Naive thymus-derived CD8-positive, alpha-beta T cell (primary cell): ENCODE results near the gene TCERG1L. TPM values are rescaled to one million over a fixed set of nuclear protein-coding genes. Genes with fewer than 3 reads are reported as not detected.
"Not testable (repeated sequence)": the region's sequence is repeated elsewhere in the genome, so short reads cannot be mapped to it uniquely, and the experiment has no call there.

Source experiments
- ATAC-seq, 2 donors: fragments of 150-1000 bp; cut with Tn5 transposase in 1 of 2; sonication (Bioruptor Pico), chemical (Tn5 transposase) in 1 of 2; 1 replicate in 1 of 2; 2 replicates in 1 of 2; pipeline ENCODE4 v1.10.0; 2021; ENCODE audit warnings: mild to moderate bottlenecking in 2 of 2, moderate library complexity in 2 of 2
- POLR2A ChIA-PET: fragments of 350-600 bp; sonication (Branson Sonifier 250); formaldehyde crosslinking; loops from one replicate; lab custom pipeline; 2021; ENCODE audit warnings: antibody characterized with exemption; lab: Charles Lee
- DNase-seq, 10 donors: peaks; one replicate each; pipeline versions ENCODE4 v3.0.0 to v3.0.0-alpha.2; 2020 to 2022
- H3K27ac Mint-ChIP-seq, 10 donors: one replicate each; pipeline ENCODE4 v1.8.0; 2020 to 2022; ENCODE audit warnings: mild to moderate bottlenecking in 10 of 10, mixed read lengths in 10 of 10, moderate library complexity in 4 of 10, inconsistent platforms in 1 of 10
- H3K27me3 Mint-ChIP-seq, 5 donors: one replicate each; pipeline ENCODE4 v1.8.0; 2021 to 2022; ENCODE audit warnings: mixed read lengths in 5 of 5
- H3K36me3 Mint-ChIP-seq, 3 donors: one replicate each; pipeline ENCODE4 v1.8.0; 2020 to 2022; ENCODE audit warnings: mixed read lengths in 3 of 3, mild to moderate bottlenecking in 2 of 3, inconsistent platforms in 1 of 3
- H3K4me1 Mint-ChIP-seq, 4 donors: one replicate each; pipeline ENCODE4 v1.8.0; 2021 to 2022; ENCODE audit warnings: mixed read lengths in 4 of 4
- H3K4me3 Mint-ChIP-seq, 10 donors: one replicate each; pipeline ENCODE4 v1.8.0; 2020 to 2022; ENCODE audit warnings: mild to moderate bottlenecking in 10 of 10, mixed read lengths in 10 of 10, moderate library complexity in 6 of 10, inconsistent platforms in 1 of 10
- H3K9me3 Mint-ChIP-seq, 9 donors: one replicate each; pipeline ENCODE4 v1.8.0; 2020 to 2022; ENCODE audit warnings: mixed read lengths in 9 of 9, mild to moderate bottlenecking in 3 of 9, inconsistent platforms in 1 of 9, moderate library complexity in 1 of 9
- polyA plus RNA-seq, 3 donors: library from polyadenylated mRNA; unstranded; fragments of 300-500 nt; fragmentation: Illumina TruSeq; gene quantifications; one replicate each; pipeline ENCODE4 v1.2.3, GENCODE V29; 2021
- total RNA-seq, 8 experiments: library from RNA in 2 of 8; stranded (reverse) in 2 of 8; gene quantifications; one replicate each; pipeline ENCODE4 v1.2.3 and lab custom pipeline; 2021 to 2026

The TCERG1L gene
- total and polyA plus RNA-seq, 5 experiments from 2014 or later, result 0.14 to 0.27 TPM; not detected in 3

DNA sequence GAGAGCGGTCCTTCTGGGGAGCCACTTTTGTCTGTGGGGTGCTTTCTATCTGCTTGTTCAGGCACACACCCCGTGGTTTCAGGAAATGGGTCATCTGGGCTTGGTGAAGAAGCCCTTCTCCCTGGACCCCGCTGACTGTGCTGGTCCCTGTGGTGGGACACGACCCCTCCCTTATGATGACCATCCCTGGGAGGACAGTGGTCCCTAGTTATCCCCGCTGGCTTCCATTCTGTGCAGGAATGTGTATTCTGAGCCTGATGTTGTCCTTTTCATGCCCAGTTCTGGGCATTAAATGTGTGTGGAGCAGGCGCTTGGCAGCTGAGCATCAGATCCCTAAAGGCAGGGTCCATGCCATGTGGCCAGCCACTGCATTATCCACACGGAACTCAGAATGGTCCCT is 71.6 kb downstream of the TCERG1L start:
- no peak overlapping the region for H3K27ac Mint-ChIP-seq
- ATAC-seq (no peak), DNase-seq (peak in 1 of 10 donors; percentile 21)
- peaks cover 2 to 41% (median 14%) of the 10 kb centered on the region in 5 donors for H3K27me3 Mint-ChIP-seq
- no peaks in the 10 kb centered on the region for H3K4me1 Mint-ChIP-seq
- no peaks in the 10 kb centered on the region for H3K9me3 Mint-ChIP-seq
- no peak overlapping the region for H3K4me3 Mint-ChIP-seq
- POLR2A ChIA-PET, result no interaction called here
- H3K36me3 Mint-ChIP-seq, result no peaks in the 10 kb centered on the region

DNA sequence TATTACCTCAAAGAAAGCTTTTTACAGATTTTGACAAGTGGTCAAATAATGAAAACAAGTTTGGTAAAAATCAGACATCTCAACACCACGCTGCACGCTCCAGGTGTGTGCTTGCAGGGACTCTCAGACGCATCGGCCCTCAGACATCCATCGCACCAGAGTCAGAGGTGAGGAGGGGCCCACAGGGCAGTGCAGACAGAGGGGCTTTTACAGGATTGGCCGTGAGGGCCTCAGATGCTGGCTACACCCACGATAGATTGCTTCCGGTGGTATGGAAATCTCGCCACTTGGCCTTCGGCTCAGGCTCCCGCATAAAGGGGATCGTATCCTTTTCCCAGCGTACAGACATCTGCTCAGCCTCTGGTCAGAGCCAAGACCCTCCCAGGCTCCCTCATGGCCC is 72.1 kb downstream of the TCERG1L start:
- Mint-ChIP-seq H3K27me3 (peaks cover 2 to 41% (median 14%) of the 10 kb centered on the region in 5 donors), H3K4me3 (no peak overlapping the region), H3K9me3 (no peaks in the 10 kb centered on the region), H3K27ac (no peak overlapping the region), H3K36me3 (no peaks in the 10 kb centered on the region), H3K4me1 (no peaks in the 10 kb centered on the region)
- ATAC-seq, result no peak
- POLR2A ChIA-PET, result no interaction called here
- DNase-seq, result no peak

DNA sequence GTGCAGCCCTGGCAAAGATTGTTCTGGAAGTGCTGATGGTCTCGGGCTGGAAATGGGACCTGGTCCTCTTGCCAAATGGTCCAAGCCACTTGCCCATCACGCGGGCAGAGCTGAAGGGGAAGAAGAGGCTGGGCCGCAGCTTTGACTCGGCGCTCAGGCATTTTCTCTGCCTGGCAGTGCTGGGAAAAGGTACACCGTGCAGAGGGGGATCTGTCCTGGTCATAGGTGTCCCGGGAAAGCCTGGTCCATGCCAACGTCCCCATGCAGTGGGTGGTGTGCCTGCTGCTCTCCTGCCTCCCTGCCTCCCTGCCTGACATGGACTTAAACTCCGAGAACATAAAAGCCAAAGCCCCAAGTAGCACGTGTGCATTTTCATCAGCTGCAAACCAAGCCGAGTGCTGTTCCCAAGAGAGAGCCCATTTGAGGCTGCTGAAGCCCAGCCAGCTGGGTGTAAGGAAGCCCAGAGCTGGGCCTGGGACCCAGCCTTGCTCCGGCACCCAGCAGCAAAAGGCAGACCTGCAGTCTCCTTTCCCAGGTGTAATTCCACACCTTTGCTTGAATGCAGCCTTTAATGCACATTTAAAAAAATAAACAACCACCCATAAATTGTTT is 72.7 kb downstream of the TCERG1L start:
- no peaks in the 10 kb centered on the region for H3K36me3 Mint-ChIP-seq
- no peak overlapping the region for H3K27ac Mint-ChIP-seq
- POLR2A ChIA-PET, result no interaction called here

DNA sequence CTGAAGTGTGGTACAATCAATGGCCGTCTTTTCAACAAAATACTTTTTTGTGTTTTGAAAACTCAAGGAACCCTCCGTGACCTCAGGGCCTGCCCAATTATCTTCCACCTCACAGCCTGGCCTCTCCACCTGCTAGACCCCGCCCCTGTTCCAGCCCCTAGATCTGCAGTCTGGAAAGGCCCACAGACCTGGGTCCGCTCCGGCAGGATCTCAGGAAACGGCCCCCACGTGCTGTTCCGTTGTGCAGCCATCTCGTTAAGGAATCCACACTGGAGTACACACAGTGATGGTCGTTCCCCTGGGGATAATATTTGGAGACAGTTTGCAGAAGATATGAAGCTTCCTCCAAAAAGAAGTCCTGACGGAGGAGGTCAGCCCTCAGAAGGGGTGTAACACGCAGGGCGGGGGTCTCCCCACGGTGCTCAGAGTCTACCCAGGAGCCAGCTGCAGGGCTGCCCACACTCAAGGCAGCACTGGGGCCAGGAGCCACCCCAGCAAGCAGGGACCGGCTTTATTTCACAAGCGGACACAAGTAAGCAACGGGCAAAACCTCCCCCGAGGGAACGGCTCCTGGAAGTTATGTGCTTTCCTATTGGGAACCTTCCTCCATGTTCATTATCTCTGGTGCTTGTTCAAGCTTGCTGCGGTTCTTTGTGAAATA is 73.4 kb downstream of the TCERG1L start:
- peaks cover 2 to 33% (median 14%) of the 10 kb centered on the region in 5 donors for H3K27me3 Mint-ChIP-seq
- POLR2A ChIA-PET, result no interaction called here
- no peaks in the 10 kb centered on the region for H3K4me1 Mint-ChIP-seq
- ATAC-seq (no peak), DNase-seq (peak in 1 of 10 donors; percentile 44)
- no peaks in the 10 kb centered on the region for H3K36me3 Mint-ChIP-seq
- no peak overlapping the region for H3K4me3 Mint-ChIP-seq
- H3K9me3 Mint-ChIP-seq, result peaks cover 0 to 5% (median 0%) of the 10 kb centered on the region in 9 donors
- no peak overlapping the region for H3K27ac Mint-ChIP-seq

More for the DNA sequence above, 72.7 kb downstream of the TCERG1L start:
- Mint-ChIP-seq H3K4me1 (no peaks in the 10 kb centered on the region), H3K9me3 (peaks cover 0 to 3% (median 0%) of the 10 kb centered on the region in 9 donors), H3K27me3 (peaks cover 2 to 35% (median 14%) of the 10 kb centered on the region in 5 donors), H3K4me3 (no peak overlapping the region)
- ATAC-seq (no peak), DNase-seq (no peak)

DNA sequence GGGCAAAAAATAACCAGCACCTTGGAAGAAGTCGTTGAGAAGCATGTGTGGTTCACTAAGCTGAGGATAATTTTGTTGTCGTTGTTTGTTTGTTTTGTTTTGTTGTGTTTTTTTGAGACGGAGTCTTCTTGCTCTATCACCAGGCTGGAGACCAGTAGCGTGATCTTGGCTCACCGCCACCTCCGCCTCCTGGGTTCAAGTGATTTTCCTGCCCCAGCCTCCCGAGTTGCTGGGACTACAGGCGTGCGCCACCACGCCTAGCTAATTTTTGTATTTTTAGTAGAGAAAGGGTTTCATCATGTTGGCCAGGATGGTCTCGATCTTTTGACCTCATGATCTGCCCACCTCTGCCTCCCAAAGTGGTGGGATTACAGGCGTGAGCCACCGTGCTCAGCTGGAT is 76.9 kb downstream of the TCERG1L start:
- H3K27ac Mint-ChIP-seq, POLR2A ChIA-PET, H3K9me3 Mint-ChIP-seq, H3K36me3 Mint-ChIP-seq, H3K4me3 Mint-ChIP-seq, H3K4me1 Mint-ChIP-seq, ATAC-seq: not testable (repeated sequence)
- peak in 1 of 10 donors; percentile 21 for DNase-seq
- peaks cover 0 to 17% (median 9%) of the 10 kb centered on the region in 5 donors for H3K27me3 Mint-ChIP-seq

DNA sequence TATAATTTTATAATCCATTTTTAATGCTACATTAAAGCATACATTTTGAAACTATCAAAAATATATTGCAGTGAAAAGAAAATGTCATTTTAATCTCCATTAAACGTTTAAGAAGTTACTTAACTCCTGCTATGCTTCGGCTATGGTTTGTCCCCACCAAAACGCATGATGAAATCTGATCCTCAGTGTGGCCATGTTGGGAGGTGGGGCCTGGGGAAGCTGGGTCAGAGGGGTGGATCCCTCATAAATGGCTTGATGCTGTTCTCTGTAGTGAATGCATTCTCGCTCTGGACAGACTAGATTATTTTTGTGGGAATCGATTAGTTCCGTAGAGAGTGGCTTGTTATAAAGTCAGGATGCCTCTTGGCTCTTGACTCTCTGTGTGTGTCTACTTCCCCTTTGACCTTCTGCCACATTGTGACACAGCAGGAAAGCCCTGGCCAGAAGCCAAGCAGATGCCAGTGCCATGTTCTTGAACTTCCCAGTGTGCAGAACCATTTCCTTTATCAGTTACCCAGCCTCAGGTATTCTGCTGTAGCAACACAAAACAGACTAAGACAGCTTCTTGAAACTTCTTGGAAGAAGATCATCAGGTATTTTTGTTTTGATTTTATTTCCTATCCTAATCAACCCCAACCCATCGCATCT is 77.8 kb downstream of the TCERG1L start:
- H3K27ac Mint-ChIP-seq, result no peak overlapping the region

DNA sequence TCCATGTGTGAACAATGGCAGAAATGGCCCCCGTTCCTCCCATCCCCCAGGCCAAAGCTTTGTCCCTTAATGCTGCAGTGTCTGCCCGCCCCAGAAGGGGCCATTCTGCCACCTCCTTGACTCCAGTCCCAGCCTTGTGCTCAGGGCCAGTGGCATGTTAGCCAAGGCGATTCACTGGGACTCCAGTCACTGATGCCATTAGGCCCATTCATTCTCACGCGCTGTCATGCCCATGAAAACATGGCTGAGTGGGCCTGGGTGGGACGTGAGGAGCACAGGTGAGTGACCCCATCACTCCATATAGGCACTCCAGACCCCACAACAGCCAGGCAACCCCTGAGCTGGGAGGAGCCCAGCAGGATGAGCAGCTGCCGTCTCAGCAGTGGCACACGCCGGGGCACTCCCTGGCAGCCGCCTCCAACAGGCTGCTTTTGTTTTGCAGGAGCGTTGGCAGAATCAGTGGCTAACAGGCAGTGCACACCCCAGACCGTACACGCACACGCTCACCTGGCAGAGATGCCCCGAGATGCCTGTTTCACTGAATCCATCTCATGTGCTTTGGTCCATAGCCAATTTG is 79.5 kb downstream of the TCERG1L start:
- H3K27ac Mint-ChIP-seq, result no peak overlapping the region
- peak in 1 of 10 donors; percentile 41 for DNase-seq
- H3K36me3 Mint-ChIP-seq, result no peaks in the 10 kb centered on the region
- H3K9me3 Mint-ChIP-seq, result peaks cover 0 to 5% (median 0%) of the 10 kb centered on the region in 9 donors
- H3K4me1 Mint-ChIP-seq, result no peaks in the 10 kb centered on the region
- peaks cover 0 to 5% (median 0%) of the 10 kb centered on the region in 5 donors for H3K27me3 Mint-ChIP-seq
- H3K4me3 Mint-ChIP-seq, result no peak overlapping the region
- ATAC-seq, result no peak
- POLR2A ChIA-PET, result no interaction called here

More for the DNA sequence above, 77.8 kb downstream of the TCERG1L start:
- peaks cover 0 to 12% (median 2%) of the 10 kb centered on the region in 5 donors for H3K27me3 Mint-ChIP-seq
- POLR2A ChIA-PET, result no interaction called here
- H3K36me3 Mint-ChIP-seq, result no peaks in the 10 kb centered on the region
- DNase-seq (peak in 1 of 10 donors; percentile 15), ATAC-seq (no peak)
- H3K9me3 Mint-ChIP-seq, result peaks cover 0 to 5% (median 0%) of the 10 kb centered on the region in 9 donors
- H3K4me3 Mint-ChIP-seq, result no peak overlapping the region
- H3K4me1 Mint-ChIP-seq, result no peaks in the 10 kb centered on the region

DNA sequence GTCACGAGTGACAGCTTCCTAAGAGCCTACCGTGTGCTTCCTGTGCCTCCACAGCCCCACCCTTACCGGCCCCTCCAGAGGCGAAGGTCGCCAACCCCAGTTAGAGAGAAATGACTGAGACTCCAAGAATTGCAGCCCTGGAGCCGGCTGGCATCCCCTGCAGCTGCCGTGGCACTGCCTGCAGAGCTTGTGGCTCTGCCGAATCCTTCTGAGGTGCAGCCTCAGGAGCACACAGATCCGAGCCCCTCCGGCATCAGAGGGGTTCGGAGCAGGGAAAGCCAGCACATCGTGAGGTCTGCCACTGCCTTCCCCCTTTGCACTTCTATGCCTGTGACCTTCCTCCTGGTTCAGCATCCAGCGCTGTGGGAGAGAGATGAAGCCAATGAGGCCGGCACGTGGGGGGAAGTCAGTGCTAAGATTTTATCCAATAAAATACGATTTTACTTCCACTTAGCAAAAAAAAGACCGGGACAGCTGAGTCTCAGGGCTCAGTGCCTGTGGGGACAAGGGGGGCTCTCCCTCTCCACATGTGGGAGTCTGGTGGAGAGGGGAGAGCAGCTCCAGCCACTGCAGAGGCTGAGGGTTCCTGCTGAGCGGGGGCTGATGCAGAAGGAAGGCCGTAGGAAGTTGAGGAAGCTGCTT is 80.1 kb downstream of the TCERG1L start:
- no peaks in the 10 kb centered on the region for H3K4me1 Mint-ChIP-seq
- POLR2A ChIA-PET, result no interaction called here
- no peak for ATAC-seq
- H3K4me3 Mint-ChIP-seq, result no peak overlapping the region
- H3K27me3 Mint-ChIP-seq, result peaks cover 0 to 5% (median 0%) of the 10 kb centered on the region in 5 donors
- peaks cover 0 to 5% (median 0%) of the 10 kb centered on the region in 9 donors for H3K9me3 Mint-ChIP-seq
- H3K27ac Mint-ChIP-seq, result no peak overlapping the region
- DNase-seq, result peak in 1 of 10 donors; percentile 60
- H3K36me3 Mint-ChIP-seq, result no peaks in the 10 kb centered on the region

DNA sequence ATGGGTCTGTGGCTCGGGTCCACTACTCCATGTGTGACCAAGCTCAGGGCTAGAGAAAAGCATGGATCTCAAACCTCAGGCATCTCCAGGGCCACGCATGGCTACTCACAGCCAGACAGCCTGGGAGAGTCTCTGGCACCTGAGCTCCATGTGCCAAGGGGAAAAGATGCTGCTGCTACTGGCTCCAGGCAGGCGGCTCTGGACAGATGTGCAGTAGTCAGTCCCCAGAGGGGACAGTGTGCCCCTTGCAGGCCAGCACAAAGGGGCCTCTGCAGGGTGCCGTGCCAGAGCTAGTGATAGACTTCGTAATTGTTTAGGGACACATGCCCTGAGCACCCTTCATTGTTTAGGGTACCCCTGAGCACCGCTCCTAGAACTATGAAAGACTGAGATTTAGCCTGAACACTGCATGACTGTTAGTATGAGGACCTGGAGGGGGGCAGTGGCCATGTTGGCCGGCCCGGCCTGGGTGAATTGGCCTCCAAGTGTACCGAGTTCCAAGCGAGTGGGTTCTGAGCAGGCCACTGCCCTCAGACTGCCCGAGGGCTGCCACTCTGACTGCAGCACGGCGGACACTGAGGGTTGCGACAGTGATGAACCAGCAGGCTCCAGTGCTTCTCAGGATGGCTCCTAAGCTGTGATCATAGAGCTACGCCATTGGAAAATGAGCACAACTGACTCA is 80.7 kb downstream of the TCERG1L start:
- DNase-seq (peak in 1 of 10 donors; percentile 49), ATAC-seq (no peak)
- H3K4me3 Mint-ChIP-seq, result no peak overlapping the region
- POLR2A ChIA-PET, result no interaction called here
- no peaks in the 10 kb centered on the region for H3K36me3 Mint-ChIP-seq
- no peaks in the 10 kb centered on the region for H3K4me1 Mint-ChIP-seq
- peaks cover 0 to 5% (median 0%) of the 10 kb centered on the region in 9 donors for H3K9me3 Mint-ChIP-seq
- no peaks in the 10 kb centered on the region for H3K27me3 Mint-ChIP-seq
- H3K27ac Mint-ChIP-seq, result no peak overlapping the region

DNA sequence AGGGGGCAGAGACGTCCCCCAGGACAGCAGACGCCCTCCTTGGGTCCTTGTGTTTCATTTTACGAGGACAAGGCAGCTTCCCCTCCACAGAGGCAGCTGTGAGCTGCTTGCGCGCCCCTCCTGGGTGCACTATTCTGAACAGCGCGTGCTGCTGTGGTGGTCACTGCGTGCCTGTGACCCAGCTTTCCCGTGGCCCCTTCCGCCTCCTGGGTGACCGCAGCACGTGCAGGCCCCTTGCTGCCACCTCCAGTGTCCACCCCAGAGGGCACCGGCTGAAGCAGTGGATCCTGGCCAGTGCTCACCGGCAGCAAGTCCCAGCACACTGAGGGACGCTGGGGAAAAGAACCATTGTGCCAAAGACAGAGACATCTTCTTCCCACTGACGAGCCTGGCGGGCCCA is 81.4 kb downstream of the TCERG1L start:
- peaks cover 0 to 5% (median 0%) of the 10 kb centered on the region in 9 donors for H3K9me3 Mint-ChIP-seq
- no peak overlapping the region for H3K27ac Mint-ChIP-seq
- H3K36me3 Mint-ChIP-seq, result no peaks in the 10 kb centered on the region
- H3K4me1 Mint-ChIP-seq, result no peaks in the 10 kb centered on the region
- ATAC-seq (no peak), DNase-seq (no peak)
- H3K27me3 Mint-ChIP-seq, result no peaks in the 10 kb centered on the region
- H3K4me3 Mint-ChIP-seq, result no peak overlapping the region
- POLR2A ChIA-PET, result no interaction called here

DNA sequence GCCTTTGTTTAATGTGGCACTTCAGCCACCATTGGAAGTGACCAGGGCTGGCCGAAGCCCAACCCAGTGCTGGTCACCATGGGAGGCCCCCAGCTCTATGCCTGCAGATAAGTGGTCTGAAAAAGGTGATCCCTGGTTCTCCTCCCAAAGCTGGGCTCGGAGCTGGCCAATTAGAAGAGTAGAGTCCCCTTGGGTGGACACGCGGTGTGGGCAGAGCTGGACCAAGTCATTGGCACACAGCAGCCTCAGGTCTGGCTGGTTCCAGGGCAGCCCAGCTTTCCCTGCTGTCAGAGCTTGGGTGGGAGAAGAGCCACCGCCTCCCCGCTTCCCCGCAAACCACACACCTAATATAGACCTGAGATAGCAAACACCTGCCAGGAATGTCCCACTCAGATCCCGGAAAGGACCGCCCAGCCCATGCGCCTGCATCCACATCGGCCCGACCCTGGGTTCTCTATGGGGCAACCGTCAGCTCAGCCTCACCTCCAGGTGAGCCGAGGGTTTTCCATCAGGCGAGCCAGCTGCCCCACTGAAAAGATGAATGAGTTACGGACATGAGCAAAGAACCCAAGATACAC is 84.3 kb downstream of the TCERG1L start:
- H3K27ac Mint-ChIP-seq, result no peak overlapping the region
- no peaks in the 10 kb centered on the region for H3K36me3 Mint-ChIP-seq
- H3K27me3 Mint-ChIP-seq, result peaks cover 0 to 10% (median 2%) of the 10 kb centered on the region in 5 donors
- ATAC-seq, result no peak
- peaks cover 0 to 2% (median 0%) of the 10 kb centered on the region in 4 donors for H3K4me1 Mint-ChIP-seq
- no peak overlapping the region for H3K4me3 Mint-ChIP-seq
- POLR2A ChIA-PET, result no interaction called here
- DNase-seq, result peak in 1 of 10 donors; percentile 56
- H3K9me3 Mint-ChIP-seq, result no peaks in the 10 kb centered on the region
